ENCODE measurements around the gene ERF.

The ERF gene

GRCh38 chr19:42279155-42279901 is 24.4 kb upstream of the ERF start:
- H3K4me3 ChIP-seq (ENCODE audit: low read length) = peak overlapping the region; percentile 85
- peak overlapping the region; percentile 79; the same call in 1 of the 2 replicates for H3K9ac ChIP-seq (ENCODE audit: low read depth, low read length)
- H3K27me3 ChIP-seq (ENCODE audit: insufficient read depth, low read length) = no peaks in the 10 kb centered on the region
- H3K4me1 ChIP-seq (ENCODE audit: insufficient read depth, low read length) = peaks cover 16% of the 10 kb centered on the region
- H3K9me3 ChIP-seq (ENCODE audit: insufficient read depth, low read depth, low read length) = no peaks in the 10 kb centered on the region
- H3K36me3 ChIP-seq (ENCODE audit: insufficient read depth, low read depth, low read length) = peaks cover 7% of the 10 kb centered on the region; the same call in 1 of the 2 replicates
- no peak overlapping the region for H3K27ac ChIP-seq (ENCODE audit: low read length)

- Histone ChIP-seq H3K27ac (ENCODE audit: low read length) (no peak overlapping the region), H3K9ac (ENCODE audit: low read depth, low read length) (no peak overlapping the region), H3K4me1 (ENCODE audit: insufficient read depth, low read length) (peaks cover 16% of the 10 kb centered on the region), H3K4me3 (ENCODE audit: low read length) (no peak overlapping the region), H3K9me3 (ENCODE audit: insufficient read depth, low read depth, low read length) (no peaks in the 10 kb centered on the region), H3K27me3 (ENCODE audit: insufficient read depth, low read length) (no peaks in the 10 kb centered on the region), H3K36me3 (ENCODE audit: insufficient read depth, low read depth, low read length) (peaks cover 8% of the 10 kb centered on the region; the same call in 1 of the 2 replicates)
Measured at GRCh38 chr19:42278452-42279154, 23.7 kb upstream of the ERF start.

- no peak overlapping the region for H3K4me3 ChIP-seq (ENCODE audit: low read length)
- peaks cover 8% of the 10 kb centered on the region; the same call in 1 of the 2 replicates for H3K36me3 ChIP-seq (ENCODE audit: insufficient read depth, low read depth, low read length)
- no peak overlapping the region for H3K9ac ChIP-seq (ENCODE audit: low read depth, low read length)
- no peaks in the 10 kb centered on the region for H3K9me3 ChIP-seq (ENCODE audit: insufficient read depth, low read depth, low read length)
- H3K27ac ChIP-seq (ENCODE audit: low read length) = no peak overlapping the region
- no peaks in the 10 kb centered on the region for H3K27me3 ChIP-seq (ENCODE audit: insufficient read depth, low read length)
- peaks cover 11% of the 10 kb centered on the region for H3K4me1 ChIP-seq (ENCODE audit: insufficient read depth, low read length)
Measured at GRCh38 chr19:42277821-42278451, 23.0 kb upstream of the ERF start.

GRCh38 chr19:42276821-42277220 is 21.9 kb upstream of the ERF start:
- no peak overlapping the region for H3K9ac ChIP-seq (ENCODE audit: low read depth, low read length)
- H3K9me3 ChIP-seq (ENCODE audit: insufficient read depth, low read depth, low read length) = no peaks in the 10 kb centered on the region
- peaks cover 8% of the 10 kb centered on the region; the same call in 1 of the 2 replicates for H3K36me3 ChIP-seq (ENCODE audit: insufficient read depth, low read depth, low read length)
- H3K4me1 ChIP-seq (ENCODE audit: insufficient read depth, low read length) = peaks cover 2% of the 10 kb centered on the region
- H3K4me3 ChIP-seq (ENCODE audit: low read length) = no peak overlapping the region
- no peaks in the 10 kb centered on the region for H3K27me3 ChIP-seq (ENCODE audit: insufficient read depth, low read length)
- no peak overlapping the region for H3K27ac ChIP-seq (ENCODE audit: low read length)

GRCh38 chr19:42276284-42276683 is 21.4 kb upstream of the ERF start:
- peaks cover 8% of the 10 kb centered on the region; the same call in 1 of the 2 replicates for H3K36me3 ChIP-seq (ENCODE audit: insufficient read depth, low read depth, low read length)
- H3K4me3 ChIP-seq (ENCODE audit: low read length) = no peak overlapping the region
- no peaks in the 10 kb centered on the region for H3K27me3 ChIP-seq (ENCODE audit: insufficient read depth, low read length)
- H3K4me1 ChIP-seq (ENCODE audit: insufficient read depth, low read length) = no peaks in the 10 kb centered on the region; the same call in none of the 2 replicates
- H3K9ac ChIP-seq (ENCODE audit: low read depth, low read length) = no peak overlapping the region
- no peaks in the 10 kb centered on the region for H3K9me3 ChIP-seq (ENCODE audit: insufficient read depth, low read depth, low read length)
- no peak overlapping the region for H3K27ac ChIP-seq (ENCODE audit: low read length)

- Histone ChIP-seq H3K9ac (ENCODE audit: low read depth, low read length) (no peak overlapping the region), H3K4me1 (ENCODE audit: insufficient read depth, low read length) (no peaks in the 10 kb centered on the region; the same call in none of the 2 replicates), H3K27ac (ENCODE audit: low read length) (no peak overlapping the region), H3K36me3 (ENCODE audit: insufficient read depth, low read depth, low read length) (peaks cover 8% of the 10 kb centered on the region; the same call in 1 of the 2 replicates), H3K9me3 (ENCODE audit: insufficient read depth, low read depth, low read length) (no peaks in the 10 kb centered on the region), H3K27me3 (ENCODE audit: insufficient read depth, low read length) (no peaks in the 10 kb centered on the region), H3K4me3 (ENCODE audit: low read length) (no peak overlapping the region)
Measured at GRCh38 chr19:42275517-42275916, 20.6 kb upstream of the ERF start.

- peaks cover 8% of the 10 kb centered on the region; the same call in 1 of the 2 replicates for H3K36me3 ChIP-seq (ENCODE audit: insufficient read depth, low read depth, low read length)
- H3K9me3 ChIP-seq (ENCODE audit: insufficient read depth, low read depth, low read length) = no peaks in the 10 kb centered on the region
- H3K27me3 ChIP-seq (ENCODE audit: insufficient read depth, low read length) = no peaks in the 10 kb centered on the region
- H3K9ac ChIP-seq (ENCODE audit: low read depth, low read length) = no peak overlapping the region
- H3K27ac ChIP-seq (ENCODE audit: low read length) = no peak overlapping the region
- H3K4me1 ChIP-seq (ENCODE audit: insufficient read depth, low read length) = peaks cover 3% of the 10 kb centered on the region
- H3K4me3 ChIP-seq (ENCODE audit: low read length) = no peak overlapping the region
Measured at GRCh38 chr19:42275103-42275502, 20.2 kb upstream of the ERF start.

GRCh38 chr19:42274065-42274682 is 19.2 kb upstream of the ERF start:
- Histone ChIP-seq H3K36me3 (ENCODE audit: insufficient read depth, low read depth, low read length) (peaks cover 8% of the 10 kb centered on the region; the same call in 1 of the 2 replicates), H3K9ac (ENCODE audit: low read depth, low read length) (no peak overlapping the region), H3K27me3 (ENCODE audit: insufficient read depth, low read length) (no peaks in the 10 kb centered on the region), H3K9me3 (ENCODE audit: insufficient read depth, low read depth, low read length) (no peaks in the 10 kb centered on the region), H3K4me1 (ENCODE audit: insufficient read depth, low read length) (peaks cover 7% of the 10 kb centered on the region), H3K4me3 (ENCODE audit: low read length) (no peak overlapping the region), H3K27ac (ENCODE audit: low read length) (no peak overlapping the region)

GRCh38 chr19:42273407-42274064 is 18.6 kb upstream of the ERF start:
- Histone ChIP-seq H3K9me3 (ENCODE audit: insufficient read depth, low read depth, low read length) (no peaks in the 10 kb centered on the region), H3K36me3 (ENCODE audit: insufficient read depth, low read depth, low read length) (peaks cover 8% of the 10 kb centered on the region; the same call in 1 of the 2 replicates), H3K27me3 (ENCODE audit: insufficient read depth, low read length) (no peaks in the 10 kb centered on the region), H3K4me3 (ENCODE audit: low read length) (no peak overlapping the region), H3K4me1 (ENCODE audit: insufficient read depth, low read length) (peaks cover 7% of the 10 kb centered on the region), H3K27ac (ENCODE audit: low read length) (no peak overlapping the region), H3K9ac (ENCODE audit: low read depth, low read length) (no peak overlapping the region)

GRCh38 chr19:42272989-42273406 is 18.1 kb upstream of the ERF start:
- Histone ChIP-seq H3K27me3 (ENCODE audit: insufficient read depth, low read length) (no peaks in the 10 kb centered on the region), H3K36me3 (ENCODE audit: insufficient read depth, low read depth, low read length) (peaks cover 8% of the 10 kb centered on the region; the same call in 1 of the 2 replicates), H3K4me1 (ENCODE audit: insufficient read depth, low read length) (peaks cover 7% of the 10 kb centered on the region), H3K27ac (ENCODE audit: low read length) (no peak overlapping the region), H3K9ac (ENCODE audit: low read depth, low read length) (no peak overlapping the region), H3K4me3 (ENCODE audit: low read length) (no peak overlapping the region), H3K9me3 (ENCODE audit: insufficient read depth, low read depth, low read length) (no peaks in the 10 kb centered on the region)

- H3K27me3 ChIP-seq (ENCODE audit: insufficient read depth, low read length) = no peaks in the 10 kb centered on the region
- no peak overlapping the region for H3K9ac ChIP-seq (ENCODE audit: low read depth, low read length)
- H3K9me3 ChIP-seq (ENCODE audit: insufficient read depth, low read depth, low read length) = no peaks in the 10 kb centered on the region
- peaks cover 8% of the 10 kb centered on the region; the same call in 1 of the 2 replicates for H3K36me3 ChIP-seq (ENCODE audit: insufficient read depth, low read depth, low read length)
- peaks cover 7% of the 10 kb centered on the region for H3K4me1 ChIP-seq (ENCODE audit: insufficient read depth, low read length)
- no peak overlapping the region for H3K4me3 ChIP-seq (ENCODE audit: low read length)
- H3K27ac ChIP-seq (ENCODE audit: low read length) = no peak overlapping the region
Measured at GRCh38 chr19:42272535-42272897, 17.6 kb upstream of the ERF start.
